Bronchial epithelial cell (primary cell): ENCODE data around the gene SENP7. TPM values are rescaled to one million over a fixed set of nuclear protein-coding genes. Genes with fewer than 3 reads are reported as not detected.

Source experiments
- DNase-seq: peaks from one replicate; pipeline ENCODE4 v3.0.0-alpha.2; 2010; ENCODE audit warnings: low read depth
- FAIRE-seq: peaks from 2 replicates; lab custom pipeline; 2011; peaks lifted over from hg19 to GRCh38; lab: Jason Lieb, UNC
- H3K27me3 ChIP-seq: 2 replicates; pipeline ENCODE4 v1.5.1; 2011; ENCODE audit warnings: low read length; ENCODE audit not compliant: control insufficient read depth, insufficient read depth
- H3K36me3 ChIP-seq: 2 replicates; pipeline ENCODE4 v1.5.1; 2011; ENCODE audit warnings: low read length; ENCODE audit not compliant: control insufficient read depth, insufficient read depth
- H3K4me3 ChIP-seq: 2 replicates; pipeline ENCODE4 v1.5.1; 2011; ENCODE audit warnings: mild to moderate bottlenecking, low read depth, low read length, control low read depth
- CTCF ChIP-seq: IDR thresholded peaks from 2 replicates; pipeline ENCODE4 v1.5.1; 2011; ENCODE audit warnings: mild to moderate bottlenecking, moderate library complexity, low read length, control low read depth, inconsistent platforms; ENCODE audit not compliant: insufficient read depth, severe bottlenecking
- total RNA-seq: library from RNA; depleted of rRNA; stranded (reverse); fragments of >200 nt; gene quantifications from 2 replicates; pipeline ENCODE4 v1.2.1, GENCODE V29; 2014

Gene SENP7
- total RNA-seq, 1 donor from 2014 or later = 5.8 TPM

GRCh38 chr3:101383156-101383575, 129.8 kb downstream of the SENP7 start:
- no peak for DNase-seq
- no peak for FAIRE-seq
- Histone ChIP-seq H3K27me3 (no peaks in the 10 kb centered on the region), H3K36me3 (no peaks in the 10 kb centered on the region), H3K4me3 (no peak overlapping the region)
- no peak for TF ChIP-seq CTCF

GRCh38 chr3:101381809-101382208, 131.2 kb downstream of the SENP7 start:
- FAIRE-seq = no peak
- Histone ChIP-seq H3K36me3 (no peaks in the 10 kb centered on the region), H3K27me3 (no peaks in the 10 kb centered on the region), H3K4me3 (no peak overlapping the region)
- peak; percentile 28 for TF ChIP-seq CTCF
- peak; percentile 40 for DNase-seq

GRCh38 chr3:101379658-101380376, 133.2 kb downstream of the SENP7 start:
- DNase-seq = no peak
- no peaks in the 10 kb centered on the region for H3K36me3 ChIP-seq
- H3K4me3 ChIP-seq = no peak overlapping the region
- no peak for FAIRE-seq
- H3K27me3 ChIP-seq = no peaks in the 10 kb centered on the region
- no peak for TF ChIP-seq CTCF

- no peak for TF ChIP-seq CTCF
- no peak for DNase-seq
- no peaks in the 10 kb centered on the region for H3K27me3 ChIP-seq
- no peak for FAIRE-seq
- no peak overlapping the region for H3K4me3 ChIP-seq
- no peaks in the 10 kb centered on the region for H3K36me3 ChIP-seq
Measured at GRCh38 chr3:101377796-101378195, 135.2 kb downstream of the SENP7 start.

GRCh38 chr3:101377209-101377608, 135.8 kb downstream of the SENP7 start:
- Histone ChIP-seq H3K4me3 (no peak overlapping the region), H3K27me3 (no peaks in the 10 kb centered on the region), H3K36me3 (no peaks in the 10 kb centered on the region)
- no peak for DNase-seq
- FAIRE-seq = no peak
- no peak for TF ChIP-seq CTCF

- no peak for TF ChIP-seq CTCF
- FAIRE-seq = no peak
- no peak for DNase-seq
- no peaks in the 10 kb centered on the region for H3K36me3 ChIP-seq
- no peaks in the 10 kb centered on the region for H3K27me3 ChIP-seq
- no peak overlapping the region for H3K4me3 ChIP-seq
Measured at GRCh38 chr3:101375586-101375985, 137.4 kb downstream of the SENP7 start.
